Measurements from ENCODE around the gene OR1D5. TPM values are rescaled to one million over a fixed set of nuclear protein-coding genes. Genes with fewer than 3 reads are reported as not detected.

The OR1D5 gene
- total RNA-seq, 1 experiment from 2014 or later = not detected

DNA sequence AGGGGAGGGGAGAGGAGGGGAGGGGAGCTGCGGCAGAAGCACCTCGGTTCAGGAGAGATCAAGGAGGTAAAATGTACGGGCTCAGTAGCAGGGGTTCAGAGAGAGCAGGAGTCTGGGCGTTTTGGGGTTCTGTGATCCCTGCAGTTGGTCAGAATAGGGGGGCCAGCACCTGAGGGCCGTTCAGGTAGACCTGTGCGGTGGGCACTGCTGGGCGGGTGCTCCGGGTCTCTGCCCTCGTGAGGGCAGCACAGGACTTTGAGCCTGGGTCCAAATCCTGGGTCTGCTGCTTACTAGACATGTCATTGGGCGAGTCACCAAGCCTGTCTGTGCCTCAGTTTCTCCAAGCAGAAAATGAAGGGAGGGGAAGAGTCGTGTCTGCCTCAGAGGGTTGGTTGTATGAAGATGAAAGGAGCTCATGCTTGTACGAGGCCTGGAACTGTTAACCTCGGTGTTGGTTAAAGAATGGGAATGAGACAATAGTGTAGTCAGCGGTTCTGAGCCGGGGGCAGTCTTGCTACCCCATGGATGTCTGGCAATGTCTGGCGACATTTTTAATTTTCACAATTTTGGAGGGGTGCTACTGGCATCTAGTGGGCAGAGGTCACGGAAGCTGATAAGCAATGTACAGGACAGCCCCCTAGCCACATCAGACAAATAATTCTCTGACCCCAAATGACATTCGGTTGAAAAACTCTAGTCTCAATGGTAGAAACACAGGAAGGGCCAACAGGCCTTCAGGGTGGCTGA is 35.4 kb downstream of the OR1D5 start:
- no peaks in the 10 kb centered on the region for H3K4me1 ChIP-seq (ENCODE audit: control insufficient read depth, insufficient read depth, low read length)
- in situ Hi-C loops (cut with HindIII; ENCODE audit: low pct_unique_long_range_greater_than_20kb, low sequenced_read_pairs) = no loop called here

DNA sequence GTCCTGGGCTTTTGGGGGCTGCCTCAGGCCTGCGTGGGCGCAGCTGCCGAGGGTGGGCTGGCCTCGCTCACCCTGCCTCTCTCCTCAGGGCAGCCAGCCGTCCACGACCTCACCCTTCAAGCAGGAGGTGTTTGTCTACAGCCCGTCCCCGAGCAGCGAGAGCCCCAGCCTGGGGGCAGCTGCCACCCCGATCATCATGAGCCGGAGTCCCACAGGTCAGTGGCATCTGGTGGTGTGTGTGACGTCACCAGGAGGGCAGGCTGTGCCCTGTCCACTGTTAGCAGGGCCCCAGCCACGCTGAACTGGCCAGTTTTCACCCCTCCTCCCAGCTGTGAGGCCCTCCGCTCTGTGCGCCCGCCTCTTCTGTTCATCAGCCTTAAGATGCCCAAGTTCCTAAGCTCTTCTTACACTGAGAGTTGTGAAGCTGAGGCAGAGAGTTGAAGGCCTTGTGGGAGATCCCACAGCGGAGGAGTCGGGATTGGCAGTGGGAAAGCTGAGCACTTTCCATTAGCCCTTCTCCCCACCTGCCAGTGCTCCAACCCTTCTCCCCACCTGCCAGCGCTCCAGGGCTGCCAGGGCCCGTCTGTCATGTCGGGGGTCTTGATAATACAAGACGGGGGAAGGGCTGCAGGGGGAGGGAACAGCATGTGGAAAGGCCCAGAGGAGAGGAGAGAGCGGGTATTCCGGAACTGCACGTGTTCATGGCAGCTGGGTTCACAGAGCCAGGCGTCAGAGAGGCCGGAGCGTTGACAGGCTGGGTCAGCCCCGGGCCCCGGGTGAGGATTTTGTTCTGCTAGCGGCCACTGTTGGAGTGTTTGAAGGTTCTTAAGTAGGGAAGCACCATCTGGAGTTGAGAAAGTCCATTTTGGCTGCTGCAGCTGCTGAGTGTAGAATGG is 36.3 kb downstream of the OR1D5 start:
- no peak overlapping the region for H3K4me3 ChIP-seq (ENCODE audit: low read depth in 2 of 2, low read length in 2 of 2)
- CTCF ChIA-PET = interaction anchor here (0.5 kb wide), 1 partner anchor 192 kb away, joined by 3 read pairs; no protein-coding TSS in a partner anchor
- no peaks in the 10 kb centered on the region for H3K4me1 ChIP-seq (ENCODE audit: control insufficient read depth, insufficient read depth, low read length)
- no peaks in the 10 kb centered on the region for H3K27me3 ChIP-seq (ENCODE audit: control insufficient read depth, insufficient read depth, low read length)
- in situ Hi-C loops (cut with HindIII; ENCODE audit: low pct_unique_long_range_greater_than_20kb, low sequenced_read_pairs) (no loop called here), intact Hi-C loops (cut with micrococcal nuclease; ENCODE audit: unreplicated experiment) (no loop called here)
- no peaks in the 10 kb centered on the region; the same call in 1 of the 2 replicates for H3K9me3 ChIP-seq (ENCODE audit: control insufficient read depth, insufficient read depth, low read depth, low read length)
- H3K27ac ChIP-seq (ENCODE audit: low read length) = no peak overlapping the region
- no TSS peak for BruUV-seq (replicated peaks)
- POLR2A ChIA-PET = no interaction called here
- DNase-seq (ENCODE audit: low read depth, low spot score) (no peak), ATAC-seq (no peak)
- H3K36me3 ChIP-seq (ENCODE audit: control insufficient read depth, insufficient read depth, low read length) = no peaks in the 10 kb centered on the region
- TF ChIP-seq, protein P1, sequence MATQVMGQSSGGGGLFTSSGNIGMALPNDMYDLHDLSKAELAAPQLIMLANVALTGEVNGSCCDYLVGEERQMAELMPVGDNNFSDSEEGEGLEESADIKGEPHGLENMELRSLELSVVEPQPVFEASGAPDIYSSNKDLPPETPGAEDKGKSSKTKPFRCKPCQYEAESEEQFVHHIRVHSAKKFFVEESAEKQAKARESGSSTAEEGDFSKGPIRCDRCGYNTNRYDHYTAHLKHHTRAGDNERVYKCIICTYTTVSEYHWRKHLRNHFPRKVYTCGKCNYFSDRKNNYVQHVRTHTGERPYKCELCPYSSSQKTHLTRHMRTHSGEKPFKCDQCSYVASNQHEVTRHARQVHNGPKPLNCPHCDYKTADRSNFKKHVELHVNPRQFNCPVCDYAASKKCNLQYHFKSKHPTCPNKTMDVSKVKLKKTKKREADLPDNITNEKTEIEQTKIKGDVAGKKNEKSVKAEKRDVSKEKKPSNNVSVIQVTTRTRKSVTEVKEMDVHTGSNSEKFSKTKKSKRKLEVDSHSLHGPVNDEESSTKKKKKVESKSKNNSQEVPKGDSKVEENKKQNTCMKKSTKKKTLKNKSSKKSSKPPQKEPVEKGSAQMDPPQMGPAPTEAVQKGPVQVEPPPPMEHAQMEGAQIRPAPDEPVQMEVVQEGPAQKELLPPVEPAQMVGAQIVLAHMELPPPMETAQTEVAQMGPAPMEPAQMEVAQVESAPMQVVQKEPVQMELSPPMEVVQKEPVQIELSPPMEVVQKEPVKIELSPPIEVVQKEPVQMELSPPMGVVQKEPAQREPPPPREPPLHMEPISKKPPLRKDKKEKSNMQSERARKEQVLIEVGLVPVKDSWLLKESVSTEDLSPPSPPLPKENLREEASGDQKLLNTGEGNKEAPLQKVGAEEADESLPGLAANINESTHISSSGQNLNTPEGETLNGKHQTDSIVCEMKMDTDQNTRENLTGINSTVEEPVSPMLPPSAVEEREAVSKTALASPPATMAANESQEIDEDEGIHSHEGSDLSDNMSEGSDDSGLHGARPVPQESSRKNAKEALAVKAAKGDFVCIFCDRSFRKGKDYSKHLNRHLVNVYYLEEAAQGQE (IDR thresholded peaks at IDR 0.05; ENCODE audit: insufficient read depth in 1 of 2, low read depth in 2 of 2, low read length in 1 of 2) = no peak
- TF ChIP-seq POLR2AphosphoS5 (IDR thresholded peaks at IDR 0.05; ENCODE audit: low read depth, low read length) = no peak
- no peak for TF ChIP-seq SIN3A (IDR thresholded peaks at IDR 0.05; ENCODE audit: borderline replicate concordance, insufficient read depth, low read depth, low read length)
- TF ChIP-seq TCF7L2 (IDR thresholded peaks at IDR 0.05; ENCODE audit: low read depth, low read length) = no peak
- TF ChIP-seq, protein P2, sequence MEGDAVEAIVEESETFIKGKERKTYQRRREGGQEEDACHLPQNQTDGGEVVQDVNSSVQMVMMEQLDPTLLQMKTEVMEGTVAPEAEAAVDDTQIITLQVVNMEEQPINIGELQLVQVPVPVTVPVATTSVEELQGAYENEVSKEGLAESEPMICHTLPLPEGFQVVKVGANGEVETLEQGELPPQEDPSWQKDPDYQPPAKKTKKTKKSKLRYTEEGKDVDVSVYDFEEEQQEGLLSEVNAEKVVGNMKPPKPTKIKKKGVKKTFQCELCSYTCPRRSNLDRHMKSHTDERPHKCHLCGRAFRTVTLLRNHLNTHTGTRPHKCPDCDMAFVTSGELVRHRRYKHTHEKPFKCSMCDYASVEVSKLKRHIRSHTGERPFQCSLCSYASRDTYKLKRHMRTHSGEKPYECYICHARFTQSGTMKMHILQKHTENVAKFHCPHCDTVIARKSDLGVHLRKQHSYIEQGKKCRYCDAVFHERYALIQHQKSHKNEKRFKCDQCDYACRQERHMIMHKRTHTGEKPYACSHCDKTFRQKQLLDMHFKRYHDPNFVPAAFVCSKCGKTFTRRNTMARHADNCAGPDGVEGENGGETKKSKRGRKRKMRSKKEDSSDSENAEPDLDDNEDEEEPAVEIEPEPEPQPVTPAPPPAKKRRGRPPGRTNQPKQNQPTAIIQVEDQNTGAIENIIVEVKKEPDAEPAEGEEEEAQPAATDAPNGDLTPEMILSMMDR (IDR thresholded peaks at IDR 0.05) = no peak

More for the DNA sequence above, 35.4 kb downstream of the OR1D5 start:
- TF ChIP-seq, protein P2 (IDR thresholded peaks at IDR 0.05) = no peak
- TF ChIP-seq, protein P1 (IDR thresholded peaks at IDR 0.05; ENCODE audit: insufficient read depth in 1 of 2, low read depth in 2 of 2, low read length in 1 of 2) = no peak
- TF ChIP-seq TCF7L2 (IDR thresholded peaks at IDR 0.05; ENCODE audit: low read depth, low read length) = no peak
- TF ChIP-seq POLR2AphosphoS5 (IDR thresholded peaks at IDR 0.05; ENCODE audit: low read depth, low read length) = no peak
- TF ChIP-seq SIN3A (IDR thresholded peaks at IDR 0.05; ENCODE audit: borderline replicate concordance, insufficient read depth, low read depth, low read length) = no peak
- POLR2A ChIA-PET = no interaction called here
- Histone ChIP-seq H3K27ac (ENCODE audit: low read length) (no peak overlapping the region), H3K9me3 (ENCODE audit: control insufficient read depth, insufficient read depth, low read depth, low read length) (no peaks in the 10 kb centered on the region), H3K27me3 (ENCODE audit: control insufficient read depth, insufficient read depth, low read length) (no peaks in the 10 kb centered on the region), H3K4me3 (ENCODE audit: low read depth in 2 of 2, low read length in 2 of 2) (no peak overlapping the region), H3K36me3 (ENCODE audit: control insufficient read depth, insufficient read depth, low read length) (no peaks in the 10 kb centered on the region)
- DNase-seq (ENCODE audit: low read depth, low spot score) (no peak), ATAC-seq (no peak)
- no TSS peak for BruUV-seq (replicated peaks)
- CTCF ChIA-PET = interaction anchor here (0.5 to 0.7 kb wide), 2 partner anchors 193 to 246 kb away, joined by 3 to 4 read pairs; no protein-coding TSS in a partner anchor
- intact Hi-C loops (cut with micrococcal nuclease; ENCODE audit: unreplicated experiment) = no loop called here
